ENCODE data around the gene TREML4.
"Not testable (repeated sequence)": the region's sequence is repeated elsewhere in the genome, so short reads cannot be mapped to it uniquely, and the experiment has no call there.

The TREML4 gene

GRCh38 chr6:41208439-41209106, 19.6 kb upstream of the TREML4 start:
- DNase-seq, result no peak

- DNase-seq, result no peak
These were observed 18.4 kb upstream of the TREML4 start for GRCh38 chr6:41209547-41210320.

DNA sequence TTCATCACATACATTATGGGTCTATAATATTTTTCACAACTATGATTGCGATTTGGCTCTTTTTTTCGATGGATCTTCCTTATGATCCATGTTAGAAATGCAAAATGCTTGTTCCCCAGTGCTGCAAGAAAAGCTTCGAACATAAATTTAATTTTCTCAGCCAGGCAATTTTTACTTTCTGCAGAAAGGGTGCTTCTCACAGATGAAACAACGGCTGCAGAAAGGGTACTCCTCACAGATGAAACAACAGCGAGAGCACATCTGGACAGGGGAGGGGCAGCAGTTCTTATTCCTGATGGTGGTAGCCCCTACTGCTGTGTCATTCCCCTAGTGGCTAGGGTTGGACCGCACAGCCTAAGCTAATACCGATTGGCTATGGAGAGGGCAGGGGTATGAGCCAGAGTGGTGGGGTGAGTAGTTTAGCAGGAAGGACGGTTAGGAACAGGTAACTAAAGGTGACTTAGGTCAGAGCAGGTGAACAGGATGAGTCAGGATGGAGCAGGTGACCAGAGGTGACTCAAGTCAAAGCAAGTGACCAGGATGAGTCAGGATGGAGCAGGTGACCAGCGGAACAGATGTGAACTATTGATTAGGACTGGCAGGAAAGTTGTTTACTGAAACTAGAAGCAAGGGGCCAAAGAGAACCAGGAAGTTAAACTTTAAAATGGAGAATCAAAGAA, 13.4 kb upstream of the TREML4 start:
- DNase-seq, result no peak

DNA sequence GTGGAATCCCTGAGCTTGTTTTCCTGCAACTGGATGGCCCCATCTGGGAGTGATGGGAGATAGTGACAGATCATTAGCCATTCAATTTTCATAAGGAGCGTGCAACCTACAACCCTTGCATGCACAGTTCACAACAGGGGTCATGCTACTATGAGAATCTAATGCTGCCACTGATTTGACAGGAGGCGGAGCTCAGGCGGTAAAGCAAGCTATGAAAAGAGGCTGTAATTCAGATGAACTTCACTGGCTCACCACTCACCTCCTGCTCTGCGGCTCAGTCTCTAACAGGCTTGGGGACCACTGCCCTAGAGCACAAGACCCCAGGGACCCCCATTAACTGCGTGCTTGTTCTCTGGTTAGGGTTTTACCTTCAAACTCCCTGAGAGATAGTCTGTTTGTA, 12.4 kb upstream of the TREML4 start:
- DNase-seq, result no peak

DNA sequence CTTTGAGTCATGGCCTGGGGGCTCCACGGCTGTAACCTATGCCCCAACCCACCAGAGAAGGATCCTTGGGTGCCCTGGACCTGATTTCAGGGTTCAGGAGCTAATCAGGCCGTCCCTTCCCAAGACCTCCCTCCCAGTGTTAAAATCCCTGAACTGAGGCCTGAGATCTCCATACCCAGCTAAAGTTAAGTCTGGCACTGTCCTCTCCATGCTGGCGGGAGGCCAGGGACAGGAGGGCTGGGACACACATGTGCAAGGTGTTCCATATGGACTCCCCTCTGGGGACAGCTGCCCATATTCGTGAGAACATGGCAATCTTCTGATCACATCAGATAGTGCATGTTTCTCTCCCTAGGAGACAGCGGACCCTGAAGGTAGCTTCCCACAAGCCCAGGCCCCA, 11.5 kb upstream of the TREML4 start:
- no peak for DNase-seq

DNA sequence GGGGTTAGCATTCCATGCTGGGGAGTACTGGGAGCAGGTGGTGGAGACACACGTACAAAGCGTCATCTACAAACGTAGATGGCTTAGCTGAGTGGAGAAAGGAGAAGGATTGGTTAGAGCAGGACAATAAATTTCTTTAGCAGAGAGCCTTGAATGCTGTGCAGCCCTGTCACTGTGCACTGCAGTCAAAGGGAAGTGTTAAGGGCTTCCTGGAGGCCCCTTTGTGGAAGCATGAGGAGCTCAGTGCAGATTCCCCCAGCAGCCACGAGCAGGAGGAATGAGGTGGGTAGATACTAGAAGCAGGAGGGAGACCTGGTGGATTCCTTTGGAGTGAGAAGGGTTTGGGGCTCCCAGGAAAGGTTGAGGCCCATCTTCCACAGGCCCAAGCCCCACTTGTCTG, 6.1 kb upstream of the TREML4 start:
- no peak for DNase-seq

GRCh38 chr6:41222513-41222912, 5.6 kb upstream of the TREML4 start:
- no peak for DNase-seq

GRCh38 chr6:41224800-41225199, 3.3 kb upstream of the TREML4 start:
- DNase-seq, result no peak

- no peak for DNase-seq
These were observed 1.4 kb upstream of the TREML4 start for GRCh38 chr6:41226752-41227151.

DNA sequence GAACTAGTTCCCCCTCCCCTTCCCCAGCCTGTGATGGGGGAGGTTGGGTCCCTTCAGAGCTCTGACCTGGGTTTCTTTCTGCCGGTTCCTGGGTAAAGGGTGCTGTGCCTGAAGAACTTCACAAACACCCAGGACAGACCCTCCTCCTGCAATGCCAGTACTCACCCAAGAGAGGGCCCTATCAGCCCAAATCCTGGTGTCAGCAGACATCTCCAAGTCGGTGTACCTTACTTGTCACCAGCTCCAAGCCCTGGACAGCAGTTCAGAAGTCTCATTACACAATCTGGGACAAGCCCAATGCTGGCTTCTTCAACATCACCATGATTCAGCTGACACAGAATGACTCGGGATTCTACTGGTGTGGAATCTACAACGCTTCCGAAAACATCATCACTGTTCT, 467 bp downstream of the TREML4 start:
- no peak for DNase-seq

GRCh38 chr6:41229721-41230120, 1.6 kb downstream of the TREML4 start:
- DNase-seq, result no peak

- DNase-seq, result no peak
These were observed 3.1 kb downstream of the TREML4 start for GRCh38 chr6:41231246-41231645.

DNA sequence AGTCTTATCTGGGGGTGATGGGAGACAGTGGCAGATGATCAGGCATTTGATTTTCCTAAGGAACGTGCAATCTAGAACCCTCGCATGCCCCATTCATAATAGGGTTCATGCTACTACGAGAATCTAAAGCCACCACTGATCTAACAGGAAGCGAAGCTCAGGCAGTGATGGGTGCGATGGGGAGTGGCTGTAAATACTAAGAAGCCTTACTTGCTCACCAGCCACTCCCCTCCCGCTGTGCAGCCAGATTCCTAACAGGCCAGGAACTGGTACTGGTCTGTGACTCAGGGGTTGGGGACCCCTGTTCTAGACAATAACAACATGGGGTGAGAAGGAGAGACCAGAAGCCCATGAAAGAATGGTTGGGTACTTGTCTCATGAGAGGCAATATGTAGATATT, 4.5 kb downstream of the TREML4 start:
- DNase-seq, result no peak

DNA sequence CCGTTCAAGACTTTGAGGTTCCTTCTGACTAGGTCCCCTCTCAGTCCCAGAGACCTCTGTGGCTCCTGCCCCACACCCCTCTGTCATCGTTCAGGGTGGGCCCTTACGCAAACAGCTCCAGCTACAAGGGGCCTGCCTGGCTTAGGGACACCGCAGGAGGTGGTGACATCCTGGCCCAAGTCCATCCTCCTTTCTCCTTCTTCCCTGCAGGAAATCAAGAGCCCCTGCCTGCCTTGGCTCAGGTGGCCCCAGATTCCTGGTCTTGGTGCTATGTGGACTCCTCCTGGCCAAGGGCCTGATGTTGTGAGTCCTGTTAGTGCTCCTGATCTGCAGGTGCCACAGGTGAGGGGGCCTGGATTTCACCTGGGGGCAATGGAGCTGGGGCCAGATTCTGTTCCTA, 8.1 kb downstream of the TREML4 start:
- no peak for DNase-seq

DNA sequence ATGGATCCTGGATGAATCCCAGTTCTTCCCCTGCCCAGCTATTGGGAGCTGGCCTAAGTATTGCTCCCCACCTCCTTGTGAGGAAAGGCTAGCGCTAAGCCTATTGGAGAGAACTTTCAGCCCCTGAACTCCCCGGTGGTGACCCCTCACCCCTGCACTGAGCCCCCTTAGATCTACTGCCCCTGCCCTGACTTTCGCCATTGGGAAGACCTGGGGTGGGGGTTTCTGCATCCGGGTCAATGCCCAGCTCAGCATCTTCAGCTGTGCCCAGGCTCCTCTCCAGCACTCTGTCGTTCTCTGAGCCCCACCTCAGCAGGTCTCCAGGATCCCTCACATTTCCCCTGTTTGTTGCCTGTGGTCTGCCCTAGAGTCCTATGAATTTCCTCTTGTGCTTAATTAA, 9.0 kb downstream of the TREML4 start:
- DNase-seq, result no peak

GRCh38 chr6:41239467-41240159, 11.5 kb downstream of the TREML4 start:
- no peak for DNase-seq

DNA sequence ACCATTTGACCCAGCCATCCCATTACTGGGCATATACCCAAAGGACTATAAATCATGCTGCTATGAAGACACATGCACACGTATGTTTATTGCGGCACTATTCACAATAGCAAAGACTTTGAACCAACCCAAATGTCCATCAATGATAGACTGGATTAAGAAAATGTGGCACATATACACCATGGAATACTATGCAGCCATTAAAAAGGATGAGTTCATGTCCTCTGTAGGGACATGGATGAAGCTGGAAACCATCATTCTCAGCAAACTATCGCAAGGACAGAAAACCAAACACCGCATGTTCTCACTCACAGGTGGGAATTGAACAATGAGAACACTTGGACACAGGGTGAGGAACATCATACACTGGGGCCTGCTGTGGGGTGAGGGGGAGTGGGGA, 18.4 kb downstream of the TREML4 start:
- DNase-seq, result not testable (repeated sequence)

- no peak for DNase-seq
These were observed 19.2 kb downstream of the TREML4 start for GRCh38 chr6:41247288-41247865.

GRCh38 chr6:41247882-41248705, 19.9 kb downstream of the TREML4 start:
- no peak for DNase-seq

DNA sequence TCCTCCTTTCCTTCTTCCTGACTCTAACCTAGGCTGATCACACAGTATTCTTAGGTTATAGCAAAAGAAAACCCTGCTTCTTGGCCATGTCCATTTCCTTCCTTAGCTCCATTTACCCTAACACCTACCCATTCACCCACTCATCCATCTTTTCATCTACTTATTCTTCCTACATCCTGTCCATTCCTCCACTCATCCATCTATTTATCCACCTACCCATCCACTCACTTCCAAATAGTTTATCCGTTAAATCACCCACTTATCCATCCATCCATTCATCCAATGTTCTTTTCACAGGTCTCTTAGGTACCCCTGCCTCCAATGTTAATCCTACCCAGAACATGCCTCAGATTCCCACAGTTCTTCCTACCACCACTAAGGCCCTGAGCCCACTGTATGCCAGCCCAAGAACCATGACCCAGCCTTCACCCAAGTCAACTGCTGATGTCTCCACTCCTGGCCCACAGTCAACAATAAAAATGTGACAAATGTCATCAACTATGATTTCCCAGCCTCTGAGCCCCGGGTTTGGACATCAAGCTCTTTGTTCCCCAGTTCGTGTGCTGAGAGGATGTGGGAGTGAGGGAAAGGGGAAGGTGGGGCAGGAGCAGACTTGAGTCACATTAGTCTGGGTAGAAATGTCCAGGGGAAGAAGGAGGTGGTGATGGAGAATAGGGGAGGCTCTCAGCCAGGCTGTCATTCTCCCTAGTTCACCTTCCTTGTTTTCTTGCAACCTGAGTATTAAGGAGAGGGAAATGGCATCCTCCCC, 24.4 kb downstream of the TREML4 start:
- no peak for DNase-seq

- no peak for DNase-seq
These were observed 27.0 kb downstream of the TREML4 start for GRCh38 chr6:41255110-41255509.

Measured in fibroblast of skin of scalp (primary cell).